GM10266 (cell line): ENCODE data around the gene RFLNA.
"Not testable (repeated sequence)": the region's sequence is repeated elsewhere in the genome, so short reads cannot be mapped to it uniquely, and the experiment has no call there.

ENCODE experiments used
- DNase-seq: peaks from one replicate; pipeline ENCODE4 v3.0.0; 2012; ENCODE audit errors: extremely low spot score
- TF ChIP-seq, protein P1 (sequence below): IDR thresholded peaks from 2 replicates; pipeline ENCODE4 v1.5.1; 2012; ENCODE audit warnings: mild to moderate bottlenecking, low read depth; ENCODE audit not compliant: control insufficient read depth, insufficient read depth; ENCODE audit errors: missing control alignments

RFLNA gene

DNA sequence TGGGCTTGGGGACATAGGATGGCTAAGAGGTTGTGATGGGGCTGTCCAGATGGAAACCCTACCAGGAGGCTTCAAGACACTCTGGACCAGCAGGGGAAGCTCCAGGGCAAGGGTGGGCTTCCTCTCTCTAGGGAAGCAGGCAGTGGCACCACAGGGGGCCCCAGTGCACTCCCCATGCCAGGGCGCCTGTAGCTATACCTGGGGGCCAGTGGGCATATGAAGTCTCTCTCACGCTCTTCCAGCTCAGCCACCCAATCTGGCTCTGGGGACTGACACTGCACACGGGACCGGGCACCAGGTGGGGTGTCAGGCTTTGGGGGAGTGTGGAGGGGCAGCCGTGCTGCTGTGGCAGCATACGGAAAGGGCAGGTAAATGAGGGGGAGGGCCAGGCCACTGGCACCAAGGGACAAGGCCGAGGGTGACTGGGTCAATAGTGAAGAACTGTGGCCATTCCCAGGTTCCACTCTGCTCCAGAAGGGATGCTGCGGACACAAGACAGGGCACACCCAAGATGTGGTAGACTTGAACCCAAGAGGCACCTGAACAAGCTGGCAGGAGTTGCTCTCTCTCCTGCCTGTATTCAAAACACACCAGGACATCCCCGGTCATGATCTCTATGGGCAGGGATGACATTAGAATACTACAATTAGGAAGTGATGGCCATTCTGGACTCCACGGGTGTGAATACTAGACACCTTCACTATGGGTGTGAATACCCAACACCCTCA lies 27.5 kb downstream of the RFLNA start:
- no peak for DNase-seq
- TF ChIP-seq, protein P1, sequence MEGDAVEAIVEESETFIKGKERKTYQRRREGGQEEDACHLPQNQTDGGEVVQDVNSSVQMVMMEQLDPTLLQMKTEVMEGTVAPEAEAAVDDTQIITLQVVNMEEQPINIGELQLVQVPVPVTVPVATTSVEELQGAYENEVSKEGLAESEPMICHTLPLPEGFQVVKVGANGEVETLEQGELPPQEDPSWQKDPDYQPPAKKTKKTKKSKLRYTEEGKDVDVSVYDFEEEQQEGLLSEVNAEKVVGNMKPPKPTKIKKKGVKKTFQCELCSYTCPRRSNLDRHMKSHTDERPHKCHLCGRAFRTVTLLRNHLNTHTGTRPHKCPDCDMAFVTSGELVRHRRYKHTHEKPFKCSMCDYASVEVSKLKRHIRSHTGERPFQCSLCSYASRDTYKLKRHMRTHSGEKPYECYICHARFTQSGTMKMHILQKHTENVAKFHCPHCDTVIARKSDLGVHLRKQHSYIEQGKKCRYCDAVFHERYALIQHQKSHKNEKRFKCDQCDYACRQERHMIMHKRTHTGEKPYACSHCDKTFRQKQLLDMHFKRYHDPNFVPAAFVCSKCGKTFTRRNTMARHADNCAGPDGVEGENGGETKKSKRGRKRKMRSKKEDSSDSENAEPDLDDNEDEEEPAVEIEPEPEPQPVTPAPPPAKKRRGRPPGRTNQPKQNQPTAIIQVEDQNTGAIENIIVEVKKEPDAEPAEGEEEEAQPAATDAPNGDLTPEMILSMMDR: no peak

- not testable (repeated sequence) for DNase-seq
Measured at GRCh38 chr12:124322999-124323328, 28.1 kb downstream of the RFLNA start.

- no peak for DNase-seq
- TF ChIP-seq, protein P1: no peak
Measured at GRCh38 chr12:124323771-124324530, 29.1 kb downstream of the RFLNA start.

- TF ChIP-seq, protein P1: no peak
- DNase-seq: no peak
Measured at GRCh38 chr12:124324803-124325705, 30.2 kb downstream of the RFLNA start.

GRCh38 chr12:124326104-124326503 lies 31.2 kb downstream of the RFLNA start:
- TF ChIP-seq, protein P1: no peak
- no peak for DNase-seq

GRCh38 chr12:124326871-124327270 lies 32.0 kb downstream of the RFLNA start:
- no peak for DNase-seq
- TF ChIP-seq, protein P1: no peak

- no peak for DNase-seq
- TF ChIP-seq, protein P1: no peak
Measured at GRCh38 chr12:124327362-124328043, 32.6 kb downstream of the RFLNA start.
